MCF 10A (cell line): Measurements from ENCODE around the gene VWA3B. TPM values are rescaled to one million over a fixed set of nuclear protein-coding genes. Genes with fewer than 3 reads are reported as not detected.

Source experiments
- BruUV-seq: library from RNA; stranded (reverse); fragments of 400-500 nt; replicated peaks from 2 replicates; lab custom pipeline; 2021; lab: Mats Ljungman, UMichigan
- CTCF ChIA-PET: fragments of 300-600 bp; sonication (Branson Sonifier 250); formaldehyde crosslinking; extraction: SDS; loops from one replicate; lab custom pipeline; 2021; ENCODE audit warnings: antibody characterized with exemption, inconsistent platforms; lab: Yijun Ruan, JAX
- POLR2A ChIA-PET: fragments of 300-600, 350-650 bp; sonication (Branson Sonifier 250); formaldehyde crosslinking; extraction: SDS; loops from one replicate; lab custom pipeline; 2020; ENCODE audit warnings: antibody characterized with exemption, inconsistent platforms; lab: Yijun Ruan, JAX
- DNase-seq: peaks from one replicate; pipeline ENCODE4 v3.0.0-alpha.2; 2018; ENCODE audit not compliant: unreplicated experiment
- H3K27ac Mint-ChIP-seq: one replicate; pipeline ENCODE4 v1.8.0; 2022; ENCODE audit warnings: mild to moderate bottlenecking, low read depth, mixed read lengths; ENCODE audit not compliant: unreplicated experiment
- H3K27me3 Mint-ChIP-seq: one replicate; pipeline ENCODE4 v1.8.0; 2022; ENCODE audit warnings: mixed read lengths; ENCODE audit not compliant: insufficient read depth, unreplicated experiment
- H3K36me3 Mint-ChIP-seq: one replicate; pipeline ENCODE4 v1.8.0; 2022; ENCODE audit warnings: mild to moderate bottlenecking, moderate library complexity, mixed read lengths; ENCODE audit not compliant: insufficient read depth, unreplicated experiment
- H3K4me1 Mint-ChIP-seq: one replicate; pipeline ENCODE4 v1.8.0; 2022; ENCODE audit warnings: mixed read lengths; ENCODE audit not compliant: insufficient read depth, unreplicated experiment
- H3K4me3 Mint-ChIP-seq: one replicate; pipeline ENCODE4 v1.8.0; 2022; ENCODE audit warnings: mild to moderate bottlenecking, moderate library complexity, mixed read lengths; ENCODE audit not compliant: unreplicated experiment
- H3K9me3 Mint-ChIP-seq: one replicate; pipeline ENCODE4 v1.8.0; 2022; ENCODE audit warnings: mixed read lengths; ENCODE audit not compliant: unreplicated experiment
- intact Hi-C: fragments of 100-400 bp; cut with micrococcal nuclease; formaldehyde crosslinking; loops from 2 replicates; pipeline ENCODE4 v1.14.1; 2022
- total RNA-seq: library from RNA; stranded (reverse); gene quantifications from 2 replicates; pipeline ENCODE4 v1.2.3, GENCODE V29; 2022
- TF ChIP-seq, protein P1 (sequence below): fragments of 200-600 bp; IDR thresholded peaks from one replicate; pipeline ENCODE4 v1.8.0; 2022; ENCODE audit warnings: antibody characterized with exemption, mild to moderate bottlenecking; ENCODE audit not compliant: unreplicated experiment

The VWA3B gene
- total RNA-seq, 1 experiment from 2014 or later: not detected

GRCh38 chr2:98236935-98237334 lies 150.0 kb downstream of the VWA3B start:
- Mint-ChIP-seq H3K4me3 (no peak overlapping the region), H3K4me1 (no peaks in the 10 kb centered on the region), H3K36me3 (no peaks in the 10 kb centered on the region), H3K27ac (no peak overlapping the region), H3K27me3 (peaks cover 18% of the 10 kb centered on the region), H3K9me3 (no peaks in the 10 kb centered on the region)
- no peak for DNase-seq
- TF ChIP-seq, protein P1, sequence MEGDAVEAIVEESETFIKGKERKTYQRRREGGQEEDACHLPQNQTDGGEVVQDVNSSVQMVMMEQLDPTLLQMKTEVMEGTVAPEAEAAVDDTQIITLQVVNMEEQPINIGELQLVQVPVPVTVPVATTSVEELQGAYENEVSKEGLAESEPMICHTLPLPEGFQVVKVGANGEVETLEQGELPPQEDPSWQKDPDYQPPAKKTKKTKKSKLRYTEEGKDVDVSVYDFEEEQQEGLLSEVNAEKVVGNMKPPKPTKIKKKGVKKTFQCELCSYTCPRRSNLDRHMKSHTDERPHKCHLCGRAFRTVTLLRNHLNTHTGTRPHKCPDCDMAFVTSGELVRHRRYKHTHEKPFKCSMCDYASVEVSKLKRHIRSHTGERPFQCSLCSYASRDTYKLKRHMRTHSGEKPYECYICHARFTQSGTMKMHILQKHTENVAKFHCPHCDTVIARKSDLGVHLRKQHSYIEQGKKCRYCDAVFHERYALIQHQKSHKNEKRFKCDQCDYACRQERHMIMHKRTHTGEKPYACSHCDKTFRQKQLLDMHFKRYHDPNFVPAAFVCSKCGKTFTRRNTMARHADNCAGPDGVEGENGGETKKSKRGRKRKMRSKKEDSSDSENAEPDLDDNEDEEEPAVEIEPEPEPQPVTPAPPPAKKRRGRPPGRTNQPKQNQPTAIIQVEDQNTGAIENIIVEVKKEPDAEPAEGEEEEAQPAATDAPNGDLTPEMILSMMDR: no peak
- no TSS peak for BruUV-seq
- intact Hi-C loops: no loop called here
- ChIA-PET CTCF (interaction anchor here (1.8 kb wide), 1 partner anchor 32 kb away, joined by 5 read pairs; no protein-coding TSS in a partner anchor), POLR2A (interaction anchor here (1.1 kb wide), 1 partner anchor 23 kb away, joined by 4 read pairs; no protein-coding TSS in a partner anchor)

DNA sequence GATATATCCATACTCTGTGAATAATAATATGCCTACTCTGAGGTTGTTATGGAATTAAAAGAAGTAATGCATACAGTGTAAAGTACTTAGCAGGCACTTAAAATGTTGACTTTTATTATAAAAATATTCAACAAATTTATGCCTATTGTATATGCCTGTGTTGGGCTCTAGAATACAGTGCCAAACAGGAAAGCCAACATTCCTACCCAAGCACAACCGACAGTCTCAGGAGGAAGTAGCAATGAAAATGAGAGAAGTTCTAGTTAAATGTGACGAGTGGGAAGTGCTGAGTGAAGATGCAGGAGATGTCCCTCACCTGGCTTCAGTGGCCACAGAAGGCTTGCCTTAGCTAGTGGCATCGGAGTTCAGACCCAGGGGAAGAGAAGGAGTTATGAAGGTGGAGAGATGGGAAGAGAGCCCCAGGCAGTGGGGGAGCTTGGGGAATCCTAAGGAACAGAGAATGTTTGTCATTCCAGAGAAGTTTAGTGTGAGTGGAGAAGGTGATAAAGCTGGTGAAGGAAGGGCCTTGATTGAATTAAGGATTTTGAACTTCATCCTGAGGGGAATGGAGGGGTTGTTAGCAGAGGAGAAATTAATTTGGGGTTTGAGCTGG lies 153.9 kb downstream of the VWA3B start:
- no peaks in the 10 kb centered on the region for H3K36me3 Mint-ChIP-seq
- DNase-seq: no peak
- H3K9me3 Mint-ChIP-seq: no peaks in the 10 kb centered on the region
- ChIA-PET CTCF (interaction anchor here (0.7 kb wide), 1 partner anchor 65 kb away, joined by 3 read pairs; no protein-coding TSS in a partner anchor), POLR2A (interaction anchor here (0.7 kb wide), 1 partner anchor 1003 kb away, joined by 4 read pairs; no protein-coding TSS in a partner anchor)
- H3K4me1 Mint-ChIP-seq: no peaks in the 10 kb centered on the region
- H3K27me3 Mint-ChIP-seq: peaks cover 28% of the 10 kb centered on the region
- H3K4me3 Mint-ChIP-seq: no peak overlapping the region
- intact Hi-C loops: no loop called here
- BruUV-seq: no TSS peak
- H3K27ac Mint-ChIP-seq: no peak overlapping the region
- TF ChIP-seq, protein P1: no peak

DNA sequence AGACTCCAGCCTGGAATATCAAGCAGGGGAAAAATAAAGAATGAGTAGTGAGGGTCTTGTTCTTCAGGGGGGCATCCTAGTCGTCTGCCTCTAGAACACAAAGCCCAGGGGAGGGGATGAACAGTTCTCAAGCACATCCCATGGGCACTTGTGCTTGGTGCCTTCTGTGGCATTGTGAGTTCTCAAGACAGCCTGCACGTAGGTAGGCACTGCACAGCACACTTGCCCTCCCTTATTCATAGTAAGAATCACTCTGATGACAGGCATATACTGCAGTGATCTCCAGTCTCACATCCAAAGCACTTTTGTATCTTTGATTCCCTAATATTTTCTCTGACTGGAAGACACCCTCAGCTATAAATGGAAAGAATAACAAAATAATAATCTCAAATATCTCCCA lies 154.6 kb downstream of the VWA3B start:
- intact Hi-C loops: no loop called here
- Mint-ChIP-seq H3K36me3 (no peaks in the 10 kb centered on the region), H3K9me3 (no peaks in the 10 kb centered on the region), H3K4me1 (no peaks in the 10 kb centered on the region), H3K27me3 (peaks cover 28% of the 10 kb centered on the region), H3K4me3 (no peak overlapping the region), H3K27ac (no peak overlapping the region)
- ChIA-PET POLR2A (no interaction called here), CTCF (interaction anchor here (0.8 to 1.0 kb wide), 3 partner anchors 12 to 147 kb away, joined by 3 to 5 read pairs (median 3); no protein-coding TSS in a partner anchor)
- DNase-seq: no peak
- BruUV-seq: no TSS peak
- TF ChIP-seq, protein P1: no peak

DNA sequence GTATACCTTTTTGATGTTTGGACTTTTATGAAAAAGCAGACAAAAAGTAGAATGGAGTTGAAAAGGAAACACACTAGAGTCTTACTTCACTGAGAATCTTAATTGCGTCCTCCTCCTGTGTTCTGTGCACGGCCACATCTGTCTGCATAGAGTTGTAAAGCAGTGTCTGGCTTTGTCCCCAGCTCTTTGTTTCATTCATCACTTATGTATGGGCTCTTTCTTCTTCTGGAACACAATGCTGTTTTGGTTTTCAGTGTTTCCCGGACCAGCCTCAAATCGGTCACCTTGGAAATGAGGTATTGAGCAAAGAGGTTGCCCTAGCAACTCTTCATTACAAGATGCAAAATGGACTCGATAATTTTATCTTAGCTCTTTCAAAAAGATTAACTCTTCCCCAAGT lies 155.0 kb downstream of the VWA3B start:
- Mint-ChIP-seq H3K27ac (no peak overlapping the region), H3K27me3 (peaks cover 28% of the 10 kb centered on the region), H3K4me3 (no peak overlapping the region), H3K4me1 (no peaks in the 10 kb centered on the region), H3K36me3 (no peaks in the 10 kb centered on the region), H3K9me3 (no peaks in the 10 kb centered on the region)
- ChIA-PET POLR2A (interaction anchor here (0.9 kb wide), 1 partner anchor 9 kb away, joined by 3 read pairs; no protein-coding TSS in a partner anchor), CTCF (interaction anchor here (0.8 to 1.0 kb wide), 3 partner anchors 12 to 146 kb away, joined by 3 to 5 read pairs (median 3); no protein-coding TSS in a partner anchor)
- no peak for DNase-seq
- TF ChIP-seq, protein P1: no peak
- BruUV-seq: no TSS peak
- intact Hi-C loops: no loop called here
